Natural killer cell (primary cell): ENCODE data around the gene IGF1R. TPM values are rescaled to one million over a fixed set of nuclear protein-coding genes. Genes with fewer than 3 reads are reported as not detected.

Experiments
- ATAC-seq, 3 donors: fragments of 150-1000 bp in 2 of 3; fragments of 200-7000 bp in 1 of 3; cut with Tn5 transposase; 1 replicate in 1 of 3; 2 replicates in 2 of 3; pipeline ENCODE4 v1.10.0; 2021; ENCODE audit warnings: mild to moderate bottlenecking in 2 of 3, moderate library complexity in 2 of 3
- DNase-seq, 2 donors: peaks; one replicate each; pipeline versions ENCODE4 v3.0.0 to v3.0.0-alpha.2; 2013 to 2021; ENCODE audit warnings: mixed read lengths in 1 of 2
- H3K27ac ChIP-seq: one replicate; pipeline ENCODE4 v1.5.1; 2013; ENCODE audit warnings: mild to moderate bottlenecking, low read length
- H3K27me3 ChIP-seq: one replicate; pipeline ENCODE4 v1.6.1; 2013; ENCODE audit warnings: low read length; ENCODE audit not compliant: control insufficient read depth, insufficient read depth
- H3K36me3 ChIP-seq: one replicate; pipeline ENCODE4 v1.6.1; 2013; ENCODE audit warnings: low read length; ENCODE audit not compliant: control insufficient read depth, insufficient read depth
- H3K4me1 ChIP-seq: one replicate; pipeline ENCODE4 v1.6.1; 2013; ENCODE audit warnings: low read length; ENCODE audit not compliant: control insufficient read depth, insufficient read depth
- H3K4me3 ChIP-seq: one replicate; pipeline ENCODE4 v1.5.1; 2013; ENCODE audit warnings: low read length
- H3K9me3 ChIP-seq: one replicate; pipeline ENCODE4 v1.6.1; 2013; ENCODE audit warnings: low read length; ENCODE audit not compliant: control insufficient read depth, insufficient read depth
- H3K27ac Mint-ChIP-seq, 2 donors: one replicate each; pipeline ENCODE4 v1.8.0; 2022; ENCODE audit warnings: mild to moderate bottlenecking in 2 of 2, mixed read lengths in 2 of 2, moderate library complexity in 1 of 2
- H3K27me3 Mint-ChIP-seq, 2 donors: one replicate each; pipeline ENCODE4 v1.8.0; 2022; ENCODE audit warnings: low read depth in 2 of 2, mixed read lengths in 2 of 2
- H3K36me3 Mint-ChIP-seq: one replicate; pipeline ENCODE4 v1.8.0; 2022; ENCODE audit warnings: mixed read lengths
- H3K4me1 Mint-ChIP-seq, 2 donors: one replicate each; pipeline ENCODE4 v1.8.0; 2022; ENCODE audit warnings: mixed read lengths in 2 of 2
- H3K4me3 Mint-ChIP-seq: one replicate; pipeline ENCODE4 v1.8.0; 2022; ENCODE audit warnings: mild to moderate bottlenecking, moderate library complexity, mixed read lengths
- H3K9me3 Mint-ChIP-seq, 2 donors: one replicate each; pipeline ENCODE4 v1.8.0; 2022; ENCODE audit warnings: mixed read lengths in 2 of 2
- WGBS: methylation state at CpG from one replicate; pipeline ENCODE4 v1.1.7; 2013; ENCODE audit warnings: missing lambda C conversion rate; ENCODE audit not compliant: insufficient coverage; 5-methylcytosine and 5-hydroxymethylcytosine counted together
- intact Hi-C: fragments of 100-400 bp; cut with micrococcal nuclease; formaldehyde crosslinking; loops from one replicate; pipeline ENCODE4 v1.14.2; 2022
- total RNA-seq, 4 donors: library from RNA; stranded (reverse); fragments of 120-200 nt in 1 of 4; gene quantifications; one replicate each; pipeline versions ENCODE4 v1.2.3 to v1.2.4, GENCODE V29; 2013 to 2022
- TF ChIP-seq, protein P1 (sequence below): fragments of 200-600 bp; IDR thresholded peaks from one replicate; pipeline ENCODE4 v1.8.0; 2022; ENCODE audit warnings: antibody characterized with exemption

IGF1R gene
- total RNA-seq, 3 donors from 2014 or later (not counting 1 experiment from before 2014, with no cell fraction given) = 47.3 to 50.7 (median 49.0) TPM

DNA sequence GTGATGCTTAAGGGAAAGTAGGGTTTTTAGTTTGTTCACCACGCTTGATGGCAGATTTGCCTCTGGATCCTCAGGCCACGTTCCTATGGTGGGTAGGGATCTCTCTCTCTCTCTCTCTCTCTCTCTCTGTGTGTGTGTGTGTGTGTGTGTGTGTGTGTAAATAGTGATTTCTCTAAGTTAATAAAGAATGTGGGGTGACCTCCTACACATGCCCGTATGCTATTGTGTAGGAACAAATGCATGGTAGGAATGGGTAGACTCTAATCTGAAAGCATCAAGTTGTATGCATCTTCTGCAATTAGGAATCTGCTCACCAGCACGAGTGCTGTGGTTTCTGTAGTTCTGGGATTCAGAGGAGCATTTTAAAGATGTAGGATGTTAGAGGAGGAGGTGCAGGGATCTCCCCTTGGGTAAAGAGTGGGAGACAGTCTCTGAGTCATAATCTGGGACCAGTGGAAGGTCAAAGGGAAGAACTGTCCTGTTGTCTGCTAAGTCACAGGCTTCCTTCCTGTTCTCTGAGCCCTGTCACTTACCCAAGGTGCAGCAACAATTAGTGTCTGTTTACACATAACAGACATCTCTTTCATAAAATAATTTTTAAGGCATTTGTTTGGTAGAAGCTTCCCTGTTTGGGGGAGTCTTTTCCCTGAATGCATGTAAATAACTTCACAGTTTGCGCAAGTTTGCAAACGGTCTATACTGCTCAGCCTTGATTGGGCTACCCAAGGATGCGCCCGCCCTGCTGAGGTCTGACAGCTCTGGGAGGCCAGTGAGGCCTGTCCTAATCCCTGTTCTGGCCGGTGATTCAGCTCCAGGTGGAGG lies 139.8 kb downstream of the IGF1R start:
- H3K36me3 Mint-ChIP-seq = no peaks in the 10 kb centered on the region

DNA sequence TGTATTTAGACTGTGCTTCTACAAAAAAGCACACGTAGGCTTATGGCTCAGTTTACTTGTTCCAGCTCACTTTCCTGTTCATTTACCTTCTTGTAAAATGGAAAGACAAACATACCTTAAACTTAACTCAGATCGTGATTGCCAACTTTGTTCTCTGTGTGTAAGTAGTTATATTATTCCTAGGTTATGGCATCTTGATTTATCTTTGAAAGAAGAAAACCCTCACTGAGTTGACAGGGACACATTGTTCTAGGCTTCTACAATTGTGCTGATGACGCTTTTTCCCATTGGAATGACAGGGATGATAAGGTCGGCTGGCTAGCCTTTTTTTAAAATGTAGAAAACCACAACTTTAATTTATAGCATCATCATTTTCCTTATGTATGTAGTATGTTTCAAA lies 140.7 kb downstream of the IGF1R start:
- H3K9me3 ChIP-seq = no peaks in the 10 kb centered on the region
- no peaks in the 10 kb centered on the region for H3K36me3 ChIP-seq
- TF ChIP-seq, protein P1, sequence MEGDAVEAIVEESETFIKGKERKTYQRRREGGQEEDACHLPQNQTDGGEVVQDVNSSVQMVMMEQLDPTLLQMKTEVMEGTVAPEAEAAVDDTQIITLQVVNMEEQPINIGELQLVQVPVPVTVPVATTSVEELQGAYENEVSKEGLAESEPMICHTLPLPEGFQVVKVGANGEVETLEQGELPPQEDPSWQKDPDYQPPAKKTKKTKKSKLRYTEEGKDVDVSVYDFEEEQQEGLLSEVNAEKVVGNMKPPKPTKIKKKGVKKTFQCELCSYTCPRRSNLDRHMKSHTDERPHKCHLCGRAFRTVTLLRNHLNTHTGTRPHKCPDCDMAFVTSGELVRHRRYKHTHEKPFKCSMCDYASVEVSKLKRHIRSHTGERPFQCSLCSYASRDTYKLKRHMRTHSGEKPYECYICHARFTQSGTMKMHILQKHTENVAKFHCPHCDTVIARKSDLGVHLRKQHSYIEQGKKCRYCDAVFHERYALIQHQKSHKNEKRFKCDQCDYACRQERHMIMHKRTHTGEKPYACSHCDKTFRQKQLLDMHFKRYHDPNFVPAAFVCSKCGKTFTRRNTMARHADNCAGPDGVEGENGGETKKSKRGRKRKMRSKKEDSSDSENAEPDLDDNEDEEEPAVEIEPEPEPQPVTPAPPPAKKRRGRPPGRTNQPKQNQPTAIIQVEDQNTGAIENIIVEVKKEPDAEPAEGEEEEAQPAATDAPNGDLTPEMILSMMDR = no peak
- ATAC-seq (no peak), DNase-seq (no peak)
- no peak overlapping the region for H3K4me3 Mint-ChIP-seq
- peaks cover 6% of the 10 kb centered on the region for H3K4me1 ChIP-seq
- intact Hi-C loops = no loop called here
- no peak overlapping the region for H3K4me3 ChIP-seq
- WGBS = 96% methylated on average over 2 of the region's 4 CpGs
- no peak overlapping the region for H3K27ac Mint-ChIP-seq
- H3K4me1 Mint-ChIP-seq = peaks cover 49 to 52% of the 10 kb centered on the region in 2 donors
- H3K36me3 Mint-ChIP-seq = no peaks in the 10 kb centered on the region
- H3K27me3 Mint-ChIP-seq = no peaks in the 10 kb centered on the region
- H3K27ac ChIP-seq = no peak overlapping the region
- no peaks in the 10 kb centered on the region for H3K27me3 ChIP-seq
- H3K9me3 Mint-ChIP-seq = no peaks in the 10 kb centered on the region

More for the DNA sequence above, 139.8 kb downstream of the IGF1R start:
- TF ChIP-seq, protein P1 = no peak
- Histone ChIP-seq H3K27ac (no peak overlapping the region), H3K36me3 (no peaks in the 10 kb centered on the region), H3K4me1 (peaks cover 6% of the 10 kb centered on the region), H3K4me3 (no peak overlapping the region), H3K9me3 (no peaks in the 10 kb centered on the region), H3K27me3 (no peaks in the 10 kb centered on the region)
- Mint-ChIP-seq H3K27me3 (no peaks in the 10 kb centered on the region), H3K4me3 (no peak overlapping the region), H3K27ac (no peak overlapping the region), H3K4me1 (peaks cover 47 to 51% of the 10 kb centered on the region in 2 donors), H3K9me3 (no peaks in the 10 kb centered on the region)
- intact Hi-C loops = no loop called here
- WGBS = 80% methylated on average over 9 of the region's 9 CpGs
- DNase-seq (no peak), ATAC-seq (peak in 1 of 3 donors; percentile 52)

DNA sequence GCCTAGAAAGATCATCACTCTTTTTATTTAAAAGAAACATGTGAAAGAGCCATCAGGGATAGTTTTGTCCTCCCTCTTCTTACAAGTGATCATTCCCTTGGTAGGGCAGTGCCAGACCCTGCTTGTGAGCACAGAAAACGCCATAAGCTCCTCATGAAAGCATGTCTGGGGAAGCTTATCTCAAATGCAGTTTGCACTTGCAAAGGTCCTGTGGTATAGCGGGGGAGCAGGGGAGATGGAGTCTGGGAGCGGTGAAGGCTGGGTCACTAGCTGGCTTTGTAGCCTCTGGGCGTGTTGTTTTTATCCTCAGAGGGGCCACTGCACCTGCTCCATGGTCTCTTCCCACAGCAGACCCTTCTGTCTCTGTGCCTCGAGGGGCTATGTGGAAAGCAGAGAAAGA lies 141.9 kb downstream of the IGF1R start:
- H3K27ac ChIP-seq = no peak overlapping the region
- 76% methylated on average over 5 of the region's 5 CpGs for WGBS
- peaks cover 54 to 56% of the 10 kb centered on the region in 2 donors for H3K4me1 Mint-ChIP-seq

More for the DNA sequence above, 141.9 kb downstream of the IGF1R start:
- no peak overlapping the region for H3K27ac Mint-ChIP-seq
- H3K27me3 ChIP-seq = no peaks in the 10 kb centered on the region
- no peaks in the 10 kb centered on the region for H3K36me3 Mint-ChIP-seq
- H3K9me3 ChIP-seq = no peaks in the 10 kb centered on the region
- H3K27me3 Mint-ChIP-seq = no peaks in the 10 kb centered on the region
- no peak overlapping the region for H3K4me3 Mint-ChIP-seq
- DNase-seq = no peak
- ATAC-seq = no peak
- no peaks in the 10 kb centered on the region for H3K9me3 Mint-ChIP-seq
- no peak overlapping the region for H3K4me3 ChIP-seq
- no peaks in the 10 kb centered on the region for H3K36me3 ChIP-seq
- TF ChIP-seq, protein P1 = no peak
- intact Hi-C loops = no loop called here
- H3K4me1 ChIP-seq = peaks cover 6% of the 10 kb centered on the region
